ENCODE results near the gene TBXA2R. TPM values are rescaled to one million over a fixed set of nuclear protein-coding genes. Genes with fewer than 3 reads are reported as not detected.

The TBXA2R gene
- polyA plus RNA-seq, 1 donor (not counting 4 experiments of a cell fraction or from before 2014, with no cell fraction given) = not detected

DNA sequence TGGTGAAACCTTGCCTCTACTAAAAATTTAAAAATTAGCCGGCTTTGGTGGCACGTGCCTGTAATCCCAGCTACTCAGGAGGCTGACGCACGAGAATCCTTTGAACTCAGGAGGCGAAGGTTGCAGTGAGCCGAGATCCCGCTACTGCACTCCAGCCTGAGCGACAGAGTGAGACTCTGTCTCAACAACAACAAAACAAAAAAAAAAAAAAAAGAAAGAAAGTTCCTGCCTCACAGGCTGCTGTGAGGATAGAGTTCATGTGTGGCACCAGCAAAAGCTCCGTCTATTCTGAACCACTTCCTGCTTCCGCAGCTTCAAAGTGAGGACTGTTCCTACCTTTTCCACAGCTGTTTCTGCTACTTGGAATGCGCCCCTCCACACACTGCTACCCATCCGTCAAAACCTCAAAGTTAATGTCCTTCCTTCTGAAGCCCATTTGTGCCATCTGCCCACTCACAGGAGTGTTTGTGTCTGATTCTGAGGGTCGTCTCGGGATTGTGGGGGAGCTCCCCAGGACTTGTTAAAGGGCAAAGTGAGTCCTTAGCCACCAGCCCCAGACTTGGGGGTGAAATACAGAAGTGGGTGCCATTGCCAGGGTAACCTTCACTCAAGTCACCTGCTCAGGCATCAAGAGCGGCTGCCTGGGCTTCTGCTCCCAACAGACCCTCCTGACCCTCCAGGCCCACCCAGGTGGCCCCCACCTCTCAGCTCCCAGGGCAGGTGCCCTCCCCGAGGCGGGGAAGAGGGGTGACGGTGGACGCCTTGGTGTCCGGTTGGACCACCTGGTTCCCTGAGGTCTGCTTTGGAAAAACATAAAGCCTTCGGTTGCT lies 52.2 kb downstream of the TBXA2R start:
- TF ChIP-seq, protein P1, sequence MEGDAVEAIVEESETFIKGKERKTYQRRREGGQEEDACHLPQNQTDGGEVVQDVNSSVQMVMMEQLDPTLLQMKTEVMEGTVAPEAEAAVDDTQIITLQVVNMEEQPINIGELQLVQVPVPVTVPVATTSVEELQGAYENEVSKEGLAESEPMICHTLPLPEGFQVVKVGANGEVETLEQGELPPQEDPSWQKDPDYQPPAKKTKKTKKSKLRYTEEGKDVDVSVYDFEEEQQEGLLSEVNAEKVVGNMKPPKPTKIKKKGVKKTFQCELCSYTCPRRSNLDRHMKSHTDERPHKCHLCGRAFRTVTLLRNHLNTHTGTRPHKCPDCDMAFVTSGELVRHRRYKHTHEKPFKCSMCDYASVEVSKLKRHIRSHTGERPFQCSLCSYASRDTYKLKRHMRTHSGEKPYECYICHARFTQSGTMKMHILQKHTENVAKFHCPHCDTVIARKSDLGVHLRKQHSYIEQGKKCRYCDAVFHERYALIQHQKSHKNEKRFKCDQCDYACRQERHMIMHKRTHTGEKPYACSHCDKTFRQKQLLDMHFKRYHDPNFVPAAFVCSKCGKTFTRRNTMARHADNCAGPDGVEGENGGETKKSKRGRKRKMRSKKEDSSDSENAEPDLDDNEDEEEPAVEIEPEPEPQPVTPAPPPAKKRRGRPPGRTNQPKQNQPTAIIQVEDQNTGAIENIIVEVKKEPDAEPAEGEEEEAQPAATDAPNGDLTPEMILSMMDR (optimal IDR thresholded peaks at IDR 0.05 in 1 of 3, IDR thresholded peaks at IDR 0.05 in 1 of 3, conservative IDR thresholded peaks at IDR 0.05 in 1 of 3; ENCODE audit: extremely low read depth in 1 of 3, insufficient read depth in 2 of 3, low read length in 3 of 3) = no peak
- no peak for TF ChIP-seq EZH2 (IDR thresholded peaks at IDR 0.05; ENCODE audit: low read length)
- no peak overlapping the region for H3K27ac ChIP-seq (ENCODE audit: control insufficient read depth, insufficient read depth, low read length)
- H3K4me1 ChIP-seq (ENCODE audit: control insufficient read depth, extremely low read depth, insufficient read depth, low read length) = peaks cover 18% of the 10 kb centered on the region
- H4K20me1 ChIP-seq (ENCODE audit: control insufficient read depth, extremely low read depth, insufficient read depth, low read length) = peaks cover 10% of the 10 kb centered on the region
- no peak overlapping the region for H3K4me3 ChIP-seq (ENCODE audit: control insufficient read depth in 2 of 3, extremely low read depth in 1 of 3, insufficient read depth in 2 of 3, low read depth in 1 of 3, low read length in 3 of 3)
- H3K4me2 ChIP-seq (ENCODE audit: control insufficient read depth, extremely low read depth, insufficient read depth, low read depth, low read length) = no peak overlapping the region
- no peak for FAIRE-seq
- H3K9me3 ChIP-seq (ENCODE audit: control insufficient read depth, low read depth, low read length) = no peaks in the 10 kb centered on the region
- H2AFZ ChIP-seq (ENCODE audit: control insufficient read depth, low read length) = no peak overlapping the region
- DNase-seq (ENCODE audit: low read depth, low spot score) = no peak
- H3K9me1 ChIP-seq (ENCODE audit: control insufficient read depth, extremely low read depth, insufficient read depth, low read length) = no peaks in the 10 kb centered on the region
- no peaks in the 10 kb centered on the region for H3K27me3 ChIP-seq (ENCODE audit: control insufficient read depth, extremely low read depth, insufficient read depth, low read length)
- H3K79me2 ChIP-seq (ENCODE audit: control insufficient read depth, insufficient read depth, low read length) = peaks cover 36% of the 10 kb centered on the region
- H3K9ac ChIP-seq (ENCODE audit: control insufficient read depth, extremely low read depth, insufficient read depth, low read length) = no peak overlapping the region
- dilution Hi-C loops (cut with MboI; ENCODE audit: extremely low pct_ligation_motif_present, low sequenced_read_pairs) = no loop called here
- H3K36me3 ChIP-seq (ENCODE audit: control insufficient read depth in 2 of 2, extremely low read depth in 1 of 2, insufficient read depth in 2 of 2, low read length in 2 of 2) = peaks cover 0 to 9% of the 10 kb centered on the region in 2 experiments

DNA sequence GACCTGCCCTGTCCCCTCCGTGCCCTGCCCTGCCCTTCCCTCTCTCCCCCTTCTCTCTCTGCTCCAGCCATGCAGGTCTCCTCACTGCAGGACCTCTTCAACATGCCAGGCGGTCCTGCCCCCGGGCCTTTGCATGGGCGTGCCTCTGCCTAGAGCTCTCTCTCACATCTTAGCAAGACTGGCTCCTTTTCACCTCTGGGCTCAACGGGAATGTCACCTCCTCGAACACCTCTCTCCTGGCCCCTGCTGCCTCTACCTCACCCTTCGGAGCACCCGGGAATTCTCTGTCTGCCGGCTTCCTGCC lies 54.9 kb downstream of the TBXA2R start:
- no peak for DNase-seq (ENCODE audit: low read depth, low spot score)
- Histone ChIP-seq H3K79me2 (ENCODE audit: control insufficient read depth, insufficient read depth, low read length) (peaks cover 32% of the 10 kb centered on the region), H3K27ac (ENCODE audit: control insufficient read depth, insufficient read depth, low read length) (no peak overlapping the region), H3K4me3 (ENCODE audit: control insufficient read depth in 2 of 3, extremely low read depth in 1 of 3, insufficient read depth in 2 of 3, low read depth in 1 of 3, low read length in 3 of 3) (no peak overlapping the region), H3K9me1 (ENCODE audit: control insufficient read depth, extremely low read depth, insufficient read depth, low read length) (no peaks in the 10 kb centered on the region), H2AFZ (ENCODE audit: control insufficient read depth, low read length) (no peak overlapping the region), H3K4me2 (ENCODE audit: control insufficient read depth, extremely low read depth, insufficient read depth, low read depth, low read length) (no peak overlapping the region), H3K27me3 (ENCODE audit: control insufficient read depth, extremely low read depth, insufficient read depth, low read length) (no peaks in the 10 kb centered on the region), H4K20me1 (ENCODE audit: control insufficient read depth, extremely low read depth, insufficient read depth, low read length) (peaks cover 9% of the 10 kb centered on the region), H3K9me3 (ENCODE audit: control insufficient read depth, low read depth, low read length) (no peaks in the 10 kb centered on the region), H3K4me1 (ENCODE audit: control insufficient read depth, extremely low read depth, insufficient read depth, low read length) (peaks cover 11% of the 10 kb centered on the region), H3K36me3 (ENCODE audit: control insufficient read depth in 2 of 2, extremely low read depth in 1 of 2, insufficient read depth in 2 of 2, low read length in 2 of 2) (peaks cover 9 to 15% of the 10 kb centered on the region in 2 experiments), H3K9ac (ENCODE audit: control insufficient read depth, extremely low read depth, insufficient read depth, low read length) (no peak overlapping the region)
- FAIRE-seq = no peak
- dilution Hi-C loops (cut with MboI; ENCODE audit: extremely low pct_ligation_motif_present, low sequenced_read_pairs) = no loop called here
- no peak for TF ChIP-seq EZH2 (IDR thresholded peaks at IDR 0.05; ENCODE audit: low read length)
- TF ChIP-seq, protein P1 (optimal IDR thresholded peaks at IDR 0.05 in 1 of 3, IDR thresholded peaks at IDR 0.05 in 1 of 3, conservative IDR thresholded peaks at IDR 0.05 in 1 of 3; ENCODE audit: extremely low read depth in 1 of 3, insufficient read depth in 2 of 3, low read length in 3 of 3) = no peak

All from keratinocyte (primary cell).